Measurements from ENCODE around the gene TAS1R2. TPM values are rescaled to one million over a fixed set of nuclear protein-coding genes. Genes with fewer than 3 reads are reported as not detected.

Gene TAS1R2
- total RNA-seq, 1 donor from 2014 or later = not detected

DNA sequence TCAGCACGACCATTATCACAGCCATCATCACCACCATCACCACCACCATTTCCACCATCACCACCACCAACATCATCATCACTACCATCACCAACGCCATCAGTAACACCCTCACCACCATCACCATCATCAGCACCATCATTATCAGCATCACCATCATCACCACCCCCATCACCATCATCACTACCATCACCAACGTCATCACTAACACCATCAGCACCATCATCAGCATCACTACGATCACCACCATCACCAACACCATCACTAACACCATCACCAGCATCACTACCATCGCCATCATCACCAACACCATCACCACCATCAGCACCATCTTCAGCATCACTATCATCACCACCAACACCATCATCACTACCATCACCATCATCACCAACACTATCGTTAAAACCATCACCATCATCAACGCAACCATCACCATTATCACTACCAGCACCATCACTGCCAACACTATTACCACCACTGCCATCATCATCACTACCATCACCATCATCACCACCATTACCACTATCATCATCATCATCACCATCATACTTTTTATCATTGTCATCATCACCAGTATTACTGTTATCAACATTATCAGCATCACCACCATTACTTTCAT is 1.3 kb downstream of the TAS1R2 start:
- no peak for DNase-seq (ENCODE audit: low read depth, low spot score)
- no peak overlapping the region for H3K4me3 Mint-ChIP-seq
- TF ChIP-seq CTCF (conservative IDR thresholded peaks at IDR 0.05) = no peak

GRCh38 chr1:18856435-18856834 is 3.0 kb downstream of the TAS1R2 start:
- H3K36me3 Mint-ChIP-seq (ENCODE audit: low read depth) = no peaks in the 10 kb centered on the region
- H3K27ac Mint-ChIP-seq (ENCODE audit: unreplicated experiment) = no peak overlapping the region
- no peak for DNase-seq (ENCODE audit: low read depth, low spot score)
- H3K9me3 Mint-ChIP-seq = no peaks in the 10 kb centered on the region
- H3K27me3 Mint-ChIP-seq (ENCODE audit: low read depth) = peaks cover 13% of the 10 kb centered on the region
- no peaks in the 10 kb centered on the region for H3K4me1 Mint-ChIP-seq
- no peak for TF ChIP-seq CTCF (conservative IDR thresholded peaks at IDR 0.05)
- no peak overlapping the region for H3K4me3 Mint-ChIP-seq

More for the DNA sequence above, 1.3 kb downstream of the TAS1R2 start:
- no peaks in the 10 kb centered on the region for H3K9me3 Mint-ChIP-seq
- peaks cover 13% of the 10 kb centered on the region for H3K27me3 Mint-ChIP-seq (ENCODE audit: low read depth)
- H3K27ac Mint-ChIP-seq (ENCODE audit: unreplicated experiment) = no peak overlapping the region
- no peaks in the 10 kb centered on the region for H3K4me1 Mint-ChIP-seq
- no peaks in the 10 kb centered on the region for H3K36me3 Mint-ChIP-seq (ENCODE audit: low read depth)

DNA sequence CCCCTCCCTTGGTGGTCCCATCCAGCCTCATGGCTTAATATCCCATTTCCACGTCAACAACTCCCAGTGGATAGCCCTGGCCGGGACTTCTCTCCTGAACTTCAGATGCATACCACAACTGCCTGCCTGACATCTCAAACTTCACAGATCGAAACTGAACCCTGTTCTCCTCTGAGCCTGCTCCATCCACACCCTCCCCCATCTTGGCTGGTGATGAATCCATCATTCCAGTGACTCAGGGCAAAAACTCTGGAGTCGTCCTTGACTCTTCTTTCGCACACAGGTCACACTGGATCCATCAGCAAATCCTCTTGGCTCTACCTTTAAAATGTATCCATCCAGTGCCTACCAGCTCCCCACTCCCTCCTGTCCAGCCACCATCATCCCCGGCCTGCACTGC is 3.9 kb downstream of the TAS1R2 start:
- H3K27ac Mint-ChIP-seq (ENCODE audit: unreplicated experiment) = no peak overlapping the region
- no peak for DNase-seq (ENCODE audit: low read depth, low spot score)

DNA sequence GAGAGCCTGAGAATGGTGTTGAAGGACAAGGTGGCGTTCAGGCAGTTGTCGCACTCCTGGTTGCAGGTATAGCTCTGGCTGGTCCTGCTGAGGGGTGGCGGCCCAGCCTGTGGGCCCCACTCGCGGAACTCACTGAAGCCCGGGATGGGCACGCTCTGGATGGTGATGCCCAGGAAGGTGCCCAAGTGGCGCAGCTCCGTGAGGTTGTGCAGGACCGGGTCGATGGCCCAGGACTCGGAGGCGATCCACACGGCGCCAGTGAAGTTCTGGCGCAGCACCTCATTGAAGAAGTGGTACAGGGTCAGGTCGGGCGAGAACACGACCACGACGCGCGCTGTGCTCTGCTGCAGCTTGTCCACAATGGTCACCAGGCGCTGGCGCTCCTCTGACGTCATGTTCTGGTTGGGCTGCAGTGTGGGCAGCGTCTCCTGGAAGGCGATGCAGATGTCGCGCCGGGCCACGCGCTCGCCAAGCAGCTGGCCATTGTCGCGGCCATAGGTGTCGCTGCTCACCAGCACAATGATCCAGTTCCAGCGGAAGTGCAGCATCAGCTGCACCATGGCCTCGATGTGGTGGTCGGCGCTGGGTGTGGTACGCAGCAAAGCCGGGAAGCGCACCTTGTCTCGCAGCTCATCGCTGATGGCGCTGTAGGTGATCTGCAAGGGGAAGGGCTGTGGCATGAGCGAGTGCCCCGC is 5.0 kb downstream of the TAS1R2 start:
- Mint-ChIP-seq H3K4me3 (no peak overlapping the region), H3K27ac (ENCODE audit: unreplicated experiment) (no peak overlapping the region), H3K4me1 (no peaks in the 10 kb centered on the region), H3K36me3 (ENCODE audit: low read depth) (no peaks in the 10 kb centered on the region), H3K27me3 (ENCODE audit: low read depth) (peaks cover 13% of the 10 kb centered on the region), H3K9me3 (no peaks in the 10 kb centered on the region)
- TF ChIP-seq CTCF (conservative IDR thresholded peaks at IDR 0.05) = no peak
- DNase-seq (ENCODE audit: low read depth, low spot score) = no peak

More for the DNA sequence above, 3.9 kb downstream of the TAS1R2 start:
- H3K36me3 Mint-ChIP-seq (ENCODE audit: low read depth) = no peaks in the 10 kb centered on the region
- peaks cover 13% of the 10 kb centered on the region for H3K27me3 Mint-ChIP-seq (ENCODE audit: low read depth)
- no peaks in the 10 kb centered on the region for H3K4me1 Mint-ChIP-seq
- H3K9me3 Mint-ChIP-seq = no peaks in the 10 kb centered on the region
- no peak overlapping the region for H3K4me3 Mint-ChIP-seq
- TF ChIP-seq CTCF (conservative IDR thresholded peaks at IDR 0.05) = no peak

GRCh38 chr1:18852501-18852900 is 7.0 kb downstream of the TAS1R2 start:
- Mint-ChIP-seq H3K4me3 (no peak overlapping the region), H3K9me3 (no peaks in the 10 kb centered on the region), H3K36me3 (ENCODE audit: low read depth) (no peaks in the 10 kb centered on the region), H3K27me3 (ENCODE audit: low read depth) (peaks cover 22% of the 10 kb centered on the region), H3K27ac (ENCODE audit: unreplicated experiment) (no peak overlapping the region), H3K4me1 (no peaks in the 10 kb centered on the region)
- no peak for DNase-seq (ENCODE audit: low read depth, low spot score)
- no peak for TF ChIP-seq CTCF (conservative IDR thresholded peaks at IDR 0.05)

Data from neural crest cell (in vitro differentiated cells).